AG04449 (cell line): ENCODE measurements around the gene GJD3.
"Not testable (repeated sequence)": the region's sequence is repeated elsewhere in the genome, so short reads cannot be mapped to it uniquely, and the experiment has no call there.

ENCODE experiments used
- CTCF ChIA-PET: fragments of 350-600 bp; formaldehyde crosslinking; extraction: SDS; loops from one replicate; lab custom pipeline; 2021; ENCODE audit warnings: antibody characterized with exemption; lab: Yijun Ruan, JAX
- POLR2A ChIA-PET: fragments of 400-600, 350-600 bp; formaldehyde crosslinking; extraction: SDS; loops from one replicate; lab custom pipeline; 2020; ENCODE audit warnings: antibody characterized with exemption, inconsistent platforms; lab: Yijun Ruan, JAX
- DNase-seq: peaks from one replicate; pipeline ENCODE4 v3.0.0-alpha.2; 2010; ENCODE audit warnings: low read depth, low spot score
- H3K4me3 ChIP-seq: 2 replicates; pipeline ENCODE4 v1.5.1; 2011; ENCODE audit warnings: low read depth, mild to moderate bottlenecking, control low read depth, low read length
- TF ChIP-seq, protein P1 (sequence below): IDR thresholded peaks from one replicate; pipeline ENCODE4 v1.5.1; 2011; ENCODE audit warnings: mild to moderate bottlenecking, moderate library complexity, low read length, control low read depth, inconsistent platforms; ENCODE audit not compliant: insufficient read depth; ENCODE audit errors: missing control alignments

GJD3 gene

DNA sequence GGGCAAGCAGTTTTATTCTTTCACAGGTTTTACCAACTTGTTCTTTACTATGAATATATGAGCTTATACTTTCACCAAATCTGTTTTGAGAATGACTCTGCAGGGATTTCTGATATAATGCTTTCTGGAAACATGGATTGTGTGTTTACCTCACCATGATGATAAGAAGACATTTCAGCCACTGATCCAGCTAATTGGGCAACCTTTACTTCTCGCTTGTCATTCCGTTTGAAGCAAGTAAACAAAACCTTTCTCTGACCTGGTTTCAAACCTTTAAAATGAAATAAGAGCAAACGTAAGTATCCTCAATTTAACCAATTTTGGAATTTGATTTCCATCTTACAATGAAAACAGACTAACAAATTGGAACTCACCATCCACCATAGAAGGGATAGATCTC lies 39.5 kb upstream of the GJD3 start:
- POLR2A ChIA-PET, result interaction anchor here (0.6 kb wide), 1 partner anchor 107 kb away, joined by 3 read pairs; no protein-coding TSS in a partner anchor

DNA sequence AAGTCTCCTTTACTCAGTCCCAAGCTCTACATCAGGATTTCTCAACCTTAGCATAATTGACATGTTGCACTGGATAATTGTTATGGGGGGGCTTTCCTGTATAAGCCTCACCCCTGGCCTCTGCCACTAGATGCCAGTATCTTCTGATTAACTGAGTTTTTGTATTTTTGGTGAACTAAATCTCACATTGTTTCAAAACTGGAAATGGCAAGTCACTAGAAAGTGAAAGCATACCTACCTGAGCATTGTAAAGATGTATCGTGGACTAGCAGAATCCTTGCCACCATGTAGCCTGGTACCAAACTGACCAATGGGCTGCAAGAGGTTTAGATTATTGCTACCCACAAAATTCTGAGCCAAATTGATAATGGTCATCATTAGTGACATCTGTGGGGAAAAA lies 38.1 kb upstream of the GJD3 start:
- no peak overlapping the region for H3K4me3 ChIP-seq
- ChIA-PET POLR2A (no interaction called here), CTCF (interaction anchor here (0.8 to 11.7 kb wide), 8 partner anchors 9 to 157 kb away, joined by 3 to 226 read pairs (median 10); partner anchors contain the start of gene TOP2A)
- TF ChIP-seq, protein P1, sequence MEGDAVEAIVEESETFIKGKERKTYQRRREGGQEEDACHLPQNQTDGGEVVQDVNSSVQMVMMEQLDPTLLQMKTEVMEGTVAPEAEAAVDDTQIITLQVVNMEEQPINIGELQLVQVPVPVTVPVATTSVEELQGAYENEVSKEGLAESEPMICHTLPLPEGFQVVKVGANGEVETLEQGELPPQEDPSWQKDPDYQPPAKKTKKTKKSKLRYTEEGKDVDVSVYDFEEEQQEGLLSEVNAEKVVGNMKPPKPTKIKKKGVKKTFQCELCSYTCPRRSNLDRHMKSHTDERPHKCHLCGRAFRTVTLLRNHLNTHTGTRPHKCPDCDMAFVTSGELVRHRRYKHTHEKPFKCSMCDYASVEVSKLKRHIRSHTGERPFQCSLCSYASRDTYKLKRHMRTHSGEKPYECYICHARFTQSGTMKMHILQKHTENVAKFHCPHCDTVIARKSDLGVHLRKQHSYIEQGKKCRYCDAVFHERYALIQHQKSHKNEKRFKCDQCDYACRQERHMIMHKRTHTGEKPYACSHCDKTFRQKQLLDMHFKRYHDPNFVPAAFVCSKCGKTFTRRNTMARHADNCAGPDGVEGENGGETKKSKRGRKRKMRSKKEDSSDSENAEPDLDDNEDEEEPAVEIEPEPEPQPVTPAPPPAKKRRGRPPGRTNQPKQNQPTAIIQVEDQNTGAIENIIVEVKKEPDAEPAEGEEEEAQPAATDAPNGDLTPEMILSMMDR, result no peak
- no peak for DNase-seq

More for the DNA sequence above, 39.5 kb upstream of the GJD3 start:
- no peak overlapping the region for H3K4me3 ChIP-seq
- no peak for DNase-seq
- TF ChIP-seq, protein P1, result no peak
- CTCF ChIA-PET, result interaction anchor here (1.7 to 11.7 kb wide), 5 partner anchors 10 to 156 kb away, joined by 7 to 226 read pairs (median 10); partner anchors contain the start of gene TOP2A

DNA sequence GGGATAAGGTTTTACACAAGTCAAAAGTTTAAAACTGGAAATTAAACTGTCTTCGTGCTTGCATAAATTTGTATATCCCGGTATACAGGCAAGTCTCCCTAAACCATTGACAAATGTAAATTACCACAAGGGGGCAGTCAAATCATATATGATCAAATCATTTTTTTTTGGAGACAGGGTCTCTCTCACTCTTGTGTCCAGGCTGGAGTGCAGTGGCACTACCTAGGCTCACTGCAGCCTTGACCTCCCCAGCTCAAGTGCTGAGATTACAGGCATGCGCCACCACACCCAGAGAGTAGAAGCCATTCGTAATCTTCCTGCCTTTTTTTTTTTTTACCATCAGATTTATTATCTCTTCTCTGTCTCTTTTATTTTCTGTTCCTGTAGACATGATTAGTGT lies 34.6 kb upstream of the GJD3 start:
- ChIA-PET POLR2A (no interaction called here), CTCF (interaction anchor here (0.6 to 11.7 kb wide), 24 partner anchors 9 to 1271 kb away, joined by 3 to 226 read pairs (median 5); partner anchors contain the start of gene TOP2A)
- peak; percentile 12 for DNase-seq
- no peak overlapping the region for H3K4me3 ChIP-seq
- TF ChIP-seq, protein P1, result peak; percentile 21

DNA sequence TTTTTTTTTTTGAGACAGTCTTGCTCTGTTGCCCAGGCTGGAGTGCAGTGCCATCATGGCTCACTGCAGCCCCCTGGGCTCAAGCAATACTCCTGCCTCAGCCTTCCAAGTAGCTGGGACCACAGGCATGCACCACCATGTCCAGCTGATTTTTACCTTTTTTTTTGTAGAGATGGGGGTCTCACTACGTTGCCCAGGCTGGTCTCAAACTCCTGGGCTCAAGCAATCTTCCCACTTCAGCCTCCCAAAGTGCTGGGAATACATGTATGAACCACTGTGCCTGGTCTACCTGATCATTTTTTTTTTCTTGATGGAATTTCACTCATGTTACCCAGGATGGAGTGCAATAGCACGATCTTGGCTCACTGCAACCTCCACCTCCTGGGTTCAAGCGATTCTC lies 22.0 kb upstream of the GJD3 start:
- H3K4me3 ChIP-seq, DNase-seq, POLR2A ChIA-PET: not testable (repeated sequence)
- CTCF ChIA-PET, result interaction anchor here (1.2 to 2.0 kb wide), 3 partner anchors 10 to 83 kb away, joined by 4 to 8 read pairs (median 6); no protein-coding TSS in a partner anchor

DNA sequence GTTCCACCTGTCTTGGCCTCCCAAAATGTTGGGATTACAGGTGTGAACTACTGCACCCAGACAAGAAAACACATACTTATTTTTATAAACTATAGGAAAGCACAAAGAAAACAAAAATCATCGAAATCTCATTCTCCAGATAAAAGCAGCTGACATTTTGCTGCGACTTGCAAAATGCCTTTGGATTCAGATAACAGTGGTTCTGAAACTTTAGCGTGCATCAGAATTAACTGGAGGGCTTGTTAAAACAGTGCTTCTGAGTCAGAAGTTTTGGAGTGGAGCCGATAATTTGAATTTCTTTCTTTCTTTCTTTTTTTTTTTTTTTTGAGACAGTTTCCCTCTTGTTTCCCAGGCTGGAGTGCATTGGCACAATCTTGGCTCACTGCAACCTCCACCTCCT lies 17.7 kb upstream of the GJD3 start:
- POLR2A ChIA-PET, result no interaction called here
- CTCF ChIA-PET, result interaction anchor here (1.1 to 2.2 kb wide), 3 partner anchors 17 to 20 kb away, joined by 3 to 6 read pairs (median 3); no protein-coding TSS in a partner anchor
- TF ChIP-seq, protein P1, result no peak
- no peak for DNase-seq
- H3K4me3 ChIP-seq, result no peak overlapping the region

DNA sequence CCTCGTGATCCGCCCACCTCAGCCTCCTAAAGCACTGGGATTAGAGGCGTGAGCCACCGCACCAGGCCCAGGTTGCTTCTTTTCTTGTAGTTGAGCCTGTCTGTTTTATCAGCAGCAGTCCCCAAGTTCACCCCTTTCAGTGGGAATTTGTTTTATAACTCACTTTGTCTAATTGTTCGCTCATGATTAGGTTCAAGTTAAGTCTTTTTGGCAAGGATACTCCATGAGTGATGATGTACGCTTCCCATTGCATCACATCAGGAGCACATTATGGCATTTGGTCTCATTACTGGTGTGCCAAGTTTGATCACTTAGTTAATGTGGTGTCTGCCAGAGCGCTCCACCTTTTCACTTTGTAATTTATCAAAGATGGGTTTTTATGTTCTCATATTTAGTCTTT lies 14.4 kb upstream of the GJD3 start:
- no peak overlapping the region for H3K4me3 ChIP-seq
- TF ChIP-seq, protein P1, result no peak
- ChIA-PET POLR2A (no interaction called here), CTCF (no interaction called here)
- no peak for DNase-seq

DNA sequence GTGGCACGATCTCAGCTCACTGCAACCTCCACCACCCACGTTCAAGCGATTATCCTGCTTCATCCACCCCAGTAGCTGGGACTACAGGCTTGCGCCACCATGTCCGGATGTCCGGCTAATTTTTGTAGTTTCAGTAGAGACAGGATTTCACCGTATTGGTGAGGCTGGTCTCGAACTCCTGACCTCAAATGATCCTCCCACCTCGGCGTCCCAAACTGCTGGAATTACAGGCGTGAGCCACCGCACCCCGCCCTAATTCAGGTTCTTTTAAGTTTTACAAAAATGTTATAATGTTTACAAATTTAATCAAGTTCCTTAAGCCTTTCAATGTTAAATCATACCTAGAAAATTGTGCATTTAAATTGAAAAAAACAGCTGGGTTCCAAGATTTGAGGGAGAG lies 13.3 kb upstream of the GJD3 start:
- no peak overlapping the region for H3K4me3 ChIP-seq
- ChIA-PET POLR2A (no interaction called here), CTCF (interaction anchor here (0.9 kb wide), 1 partner anchor 156 kb away, joined by 3 read pairs; no protein-coding TSS in a partner anchor)

DNA sequence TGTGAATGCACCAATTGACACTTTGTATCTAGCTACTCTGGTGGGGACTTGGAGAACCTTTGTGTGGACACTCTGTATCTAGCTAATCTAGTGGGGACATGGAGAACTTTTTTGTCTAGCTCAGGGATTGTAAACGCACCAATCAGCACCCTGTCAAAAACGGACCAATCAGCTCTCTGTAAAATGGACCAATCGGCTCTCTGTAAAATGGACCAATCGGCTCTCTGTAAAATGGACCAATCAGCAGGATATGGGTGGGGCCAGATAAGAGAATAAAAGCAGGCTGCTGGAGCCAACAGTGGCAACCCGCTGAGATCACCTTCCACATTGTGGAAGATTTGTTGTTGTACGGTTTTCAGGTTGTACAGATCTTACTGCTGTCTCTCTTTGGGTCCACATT lies 12.0 kb upstream of the GJD3 start:
- CTCF ChIA-PET, result interaction anchor here (0.6 to 2.2 kb wide), 3 partner anchors 22 to 174 kb away, joined by 3 to 10 read pairs (median 3); no protein-coding TSS in a partner anchor
- DNase-seq, POLR2A ChIA-PET, H3K4me3 ChIP-seq: not testable (repeated sequence)

More for the DNA sequence above, 13.3 kb upstream of the GJD3 start:
- no peak for DNase-seq
- TF ChIP-seq, protein P1, result no peak

DNA sequence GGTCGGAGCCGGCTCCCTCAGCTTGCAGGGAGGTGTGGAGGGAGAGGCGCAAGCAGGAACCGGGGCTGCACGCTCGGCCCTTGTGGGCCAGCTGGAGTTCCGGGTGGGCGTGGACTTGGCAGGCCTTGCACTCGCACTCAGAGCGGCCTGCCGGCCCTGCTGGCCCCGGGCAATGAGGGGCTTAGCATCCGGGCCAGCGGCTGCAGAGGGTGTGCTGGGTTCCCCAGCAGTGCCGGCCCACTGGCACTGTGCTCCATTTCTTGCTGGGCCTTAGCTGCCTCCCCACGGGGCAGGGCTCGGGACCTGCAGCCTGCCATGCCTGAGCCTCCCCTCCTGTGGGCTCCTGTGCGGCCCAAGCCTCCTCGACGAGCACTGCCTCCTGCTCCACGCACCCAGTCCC lies 11.2 kb upstream of the GJD3 start:
- POLR2A ChIA-PET, DNase-seq, H3K4me3 ChIP-seq: not testable (repeated sequence)
- CTCF ChIA-PET, result interaction anchor here (1.2 to 2.2 kb wide), 4 partner anchors 10 to 174 kb away, joined by 3 to 10 read pairs (median 8); partner anchors contain the start of gene GJD3
